Neutrophil (primary cell): ENCODE data around the gene CDK7.

Source experiments
- H3K27ac ChIP-seq: fragments of 200-600 bp; sonication (generic); 2 replicates; pipeline ENCODE4 v1.5.1; 2016; ENCODE audit warnings: mild to moderate bottlenecking, moderate library complexity
- H3K27me3 ChIP-seq: fragments of 200-600 bp; sonication (generic); 2 replicates; pipeline ENCODE4 v1.6.0; 2016; ENCODE audit warnings: mild to moderate bottlenecking
- H3K36me3 ChIP-seq: fragments of 200-600 bp; sonication (generic); 2 replicates; pipeline ENCODE4 v1.5.1; 2017
- H3K4me1 ChIP-seq, 2 experiments: fragments of 200-600 bp in 1 of 2; sonication (generic) in 1 of 2; 1 replicate in 1 of 2; 2 replicates in 1 of 2; pipeline versions ENCODE4 v1.5.1 to v1.6.1; 2013 to 2016; ENCODE audit warnings: low read depth in 1 of 2, low read length in 1 of 2, mild to moderate bottlenecking in 1 of 2, moderate library complexity in 1 of 2; ENCODE audit not compliant: control insufficient read depth in 1 of 2, insufficient read depth in 1 of 2
- H3K4me3 ChIP-seq, 2 experiments: fragments of 200-600 bp in 1 of 2; sonication (generic) in 1 of 2; 1 replicate in 1 of 2; 2 replicates in 1 of 2; pipeline ENCODE4 v1.5.1; 2013 to 2016; ENCODE audit warnings: low read depth in 1 of 2, low read length in 1 of 2, mild to moderate bottlenecking in 1 of 2, moderate library complexity in 1 of 2
- H3K9me3 ChIP-seq: fragments of 200-600 bp; sonication (generic); 2 replicates; pipeline ENCODE4 v1.5.1; 2016
- TF ChIP-seq, protein P1 (sequence below): fragments of 200-600 bp; sonication (generic); IDR thresholded peaks from 2 replicates; pipeline ENCODE4 v1.5.1; 2016; ENCODE audit warnings: antibody characterized with exemption

Gene CDK7

DNA sequence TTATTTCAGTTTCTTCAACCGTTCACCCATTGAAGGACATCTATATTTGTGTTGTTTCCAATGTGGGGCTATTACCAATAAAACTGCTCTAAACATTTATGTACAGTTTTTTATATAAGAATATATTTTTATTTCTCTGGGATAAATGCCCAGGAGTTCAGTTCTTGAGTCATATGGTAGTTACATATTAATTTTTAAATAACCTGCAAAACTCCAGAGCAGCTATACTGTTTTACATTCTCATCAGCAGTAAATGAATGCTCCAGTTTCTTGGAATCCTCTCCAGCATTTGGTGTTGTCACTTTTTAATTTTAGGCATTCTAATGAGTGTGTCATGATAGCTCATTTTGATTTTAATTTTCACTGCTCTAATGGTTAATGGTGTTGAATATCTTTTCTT, 36.2 kb downstream of the CDK7 start:
- Histone ChIP-seq H3K4me1 (peaks cover 6 to 7% of the 10 kb centered on the region in 2 experiments), H3K27ac (no peak overlapping the region), H3K27me3 (no peaks in the 10 kb centered on the region), H3K36me3 (peaks cover 58% of the 10 kb centered on the region), H3K9me3 (no peaks in the 10 kb centered on the region), H3K4me3 (no peak overlapping the region)
- TF ChIP-seq, protein P1, sequence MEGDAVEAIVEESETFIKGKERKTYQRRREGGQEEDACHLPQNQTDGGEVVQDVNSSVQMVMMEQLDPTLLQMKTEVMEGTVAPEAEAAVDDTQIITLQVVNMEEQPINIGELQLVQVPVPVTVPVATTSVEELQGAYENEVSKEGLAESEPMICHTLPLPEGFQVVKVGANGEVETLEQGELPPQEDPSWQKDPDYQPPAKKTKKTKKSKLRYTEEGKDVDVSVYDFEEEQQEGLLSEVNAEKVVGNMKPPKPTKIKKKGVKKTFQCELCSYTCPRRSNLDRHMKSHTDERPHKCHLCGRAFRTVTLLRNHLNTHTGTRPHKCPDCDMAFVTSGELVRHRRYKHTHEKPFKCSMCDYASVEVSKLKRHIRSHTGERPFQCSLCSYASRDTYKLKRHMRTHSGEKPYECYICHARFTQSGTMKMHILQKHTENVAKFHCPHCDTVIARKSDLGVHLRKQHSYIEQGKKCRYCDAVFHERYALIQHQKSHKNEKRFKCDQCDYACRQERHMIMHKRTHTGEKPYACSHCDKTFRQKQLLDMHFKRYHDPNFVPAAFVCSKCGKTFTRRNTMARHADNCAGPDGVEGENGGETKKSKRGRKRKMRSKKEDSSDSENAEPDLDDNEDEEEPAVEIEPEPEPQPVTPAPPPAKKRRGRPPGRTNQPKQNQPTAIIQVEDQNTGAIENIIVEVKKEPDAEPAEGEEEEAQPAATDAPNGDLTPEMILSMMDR = no peak

DNA sequence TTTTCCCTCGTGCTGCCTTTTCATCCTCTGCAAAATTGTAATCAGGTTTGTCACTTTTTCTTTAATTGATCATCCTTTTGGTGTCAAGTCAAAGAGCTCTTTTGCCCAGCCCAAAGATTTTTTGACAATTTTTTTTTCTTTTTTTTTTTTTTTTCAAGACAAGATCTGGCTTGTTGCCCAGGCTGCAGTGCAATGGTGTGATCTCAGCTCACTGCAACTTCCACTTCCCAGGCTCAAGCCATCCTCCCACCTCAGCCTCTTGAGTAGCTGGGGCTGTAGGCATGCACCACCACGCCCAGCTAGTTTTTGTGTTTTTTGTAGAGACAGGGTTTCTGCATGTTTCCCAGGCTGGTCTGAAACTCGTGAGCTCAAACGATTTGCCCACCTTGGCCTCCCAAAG, 36.7 kb downstream of the CDK7 start:
- H3K27ac ChIP-seq = no peak overlapping the region
- no peaks in the 10 kb centered on the region for H3K27me3 ChIP-seq
- TF ChIP-seq, protein P1 = no peak
- no peak overlapping the region for H3K4me3 ChIP-seq
- H3K4me1 ChIP-seq = peaks cover 6 to 7% of the 10 kb centered on the region in 2 experiments
- H3K9me3 ChIP-seq = no peaks in the 10 kb centered on the region
- H3K36me3 ChIP-seq = peaks cover 58% of the 10 kb centered on the region

DNA sequence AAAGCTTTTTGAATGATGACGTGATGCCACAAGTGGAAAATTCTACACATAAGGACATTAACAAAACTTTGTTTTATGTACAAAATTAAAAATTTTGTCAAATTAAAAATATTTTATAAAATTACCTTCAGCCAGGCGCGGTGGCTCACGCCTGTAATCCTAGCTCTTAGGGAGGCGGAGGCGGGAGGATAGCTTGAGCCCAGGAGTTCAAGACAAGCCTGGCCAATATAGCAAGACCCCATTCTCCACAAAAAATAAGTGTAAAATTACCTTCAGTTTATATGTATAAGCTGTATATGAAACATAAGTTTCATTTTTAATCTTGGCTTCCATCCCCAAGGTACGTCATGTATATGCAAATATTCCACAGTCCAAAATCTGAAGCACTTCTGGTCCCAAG, 40.9 kb downstream of the CDK7 start:
- no peaks in the 10 kb centered on the region for H3K9me3 ChIP-seq
- H3K36me3 ChIP-seq = peaks cover 83% of the 10 kb centered on the region
- H3K4me1 ChIP-seq = no peaks in the 10 kb centered on the region
- TF ChIP-seq, protein P1 = no peak
- H3K27ac ChIP-seq = no peak overlapping the region
- no peak overlapping the region for H3K4me3 ChIP-seq
- H3K27me3 ChIP-seq = no peaks in the 10 kb centered on the region

DNA sequence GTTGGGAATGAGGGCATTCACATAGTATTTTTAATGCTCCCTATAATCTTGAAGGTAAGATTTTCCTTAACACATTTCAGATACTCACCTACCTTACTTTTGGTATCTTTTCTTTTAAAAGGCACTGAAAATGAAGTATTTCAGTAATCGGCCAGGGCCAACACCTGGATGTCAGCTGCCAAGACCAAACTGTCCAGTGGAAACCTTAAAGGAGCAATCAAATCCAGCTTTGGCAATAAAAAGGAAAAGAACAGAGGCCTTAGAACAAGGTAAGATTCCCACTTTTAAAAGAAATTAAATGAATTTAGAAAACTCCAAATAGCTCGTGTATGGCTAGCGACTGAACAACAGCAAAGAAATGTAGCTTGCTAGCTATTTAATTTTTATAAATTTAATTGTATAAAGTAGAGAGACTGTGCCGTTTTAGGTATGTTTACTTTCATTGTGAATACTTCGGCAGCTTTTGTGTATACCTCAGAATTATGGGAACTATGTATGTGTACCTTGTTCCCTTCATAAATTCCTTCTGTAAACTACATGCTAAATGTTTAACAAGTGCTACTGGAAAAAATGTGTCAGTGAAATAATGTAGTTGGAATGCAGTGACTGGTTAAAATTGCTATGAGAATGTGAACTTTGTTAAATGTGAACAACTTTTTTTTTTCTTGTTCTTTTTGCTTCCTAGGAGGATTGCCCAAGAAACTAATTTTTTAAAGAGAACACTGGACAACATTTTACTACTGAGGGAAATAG, 41.9 kb downstream of the CDK7 start:
- Histone ChIP-seq H3K36me3 (peaks cover 93% of the 10 kb centered on the region), H3K27me3 (no peaks in the 10 kb centered on the region), H3K4me1 (no peaks in the 10 kb centered on the region), H3K4me3 (no peak overlapping the region), H3K9me3 (no peaks in the 10 kb centered on the region), H3K27ac (no peak overlapping the region)
- TF ChIP-seq, protein P1 = no peak

DNA sequence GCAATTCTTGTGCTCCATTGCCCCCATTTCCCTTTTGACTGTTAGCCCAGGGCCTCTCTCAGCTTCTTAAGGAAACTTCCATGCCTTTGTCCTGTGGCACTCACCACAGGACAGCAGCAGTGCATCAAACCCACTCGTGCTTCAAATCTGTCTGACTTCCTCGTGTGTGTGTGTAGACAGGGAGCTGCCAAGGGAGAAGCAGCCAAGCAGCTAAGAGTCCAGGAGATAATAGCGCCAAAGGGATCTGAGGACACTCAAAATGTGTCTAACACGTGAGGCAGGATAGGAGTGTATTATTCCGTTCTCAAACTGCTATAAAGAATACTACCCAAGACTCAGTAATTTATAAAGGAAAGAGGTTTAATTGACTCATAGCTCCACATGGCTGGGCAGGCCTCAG, 44.8 kb downstream of the CDK7 start:
- Histone ChIP-seq H3K4me3 (no peak overlapping the region), H3K27me3 (no peaks in the 10 kb centered on the region), H3K27ac (no peak overlapping the region), H3K36me3 (peaks cover 97% of the 10 kb centered on the region), H3K9me3 (no peaks in the 10 kb centered on the region), H3K4me1 (no peaks in the 10 kb centered on the region)
- TF ChIP-seq, protein P1 = no peak
